HCT116 (cell line): ENCODE data around the gene UBE2Q2. TPM values are rescaled to one million over a fixed set of nuclear protein-coding genes. Genes with fewer than 3 reads are reported as not detected.

Experiments
- ATAC-seq: fragments of 200-7000 bp; cut with Tn5 transposase; 2 replicates; pipeline ENCODE4 v1.9.1; 2020; ENCODE audit warnings: mild to moderate bottlenecking, moderate library complexity
- BruUV-seq: library from RNA; stranded (reverse); fragments of 400-500 nt; replicated peaks from 2 replicates; lab custom pipeline; 2021; lab: Mats Ljungman, UMichigan
- CTCF ChIA-PET: fragments of 300-600 bp; sonication (Branson Sonifier 250); formaldehyde crosslinking; loops from one replicate; lab custom pipeline; 2021; ENCODE audit warnings: antibody characterized with exemption; lab: Charles Lee
- POLR2A ChIA-PET: fragments of 300-600, 350-600 bp; sonication (Branson Sonifier 250); formaldehyde crosslinking; loops from one replicate; lab custom pipeline; 2021; ENCODE audit warnings: antibody characterized with exemption; lab: Charles Lee
- RAD21 ChIA-PET, 2 experiments: fragments of 300-600 bp; sonication (Branson Sonifier 250); formaldehyde crosslinking; loops; one replicate each; lab custom pipeline; 2023; ENCODE audit warnings: low total read pairs in 2 of 2; ENCODE audit not compliant: uncharacterized antibody in 2 of 2, unreplicated experiment in 2 of 2, low non-redundant PET in 1 of 2; lab: Charles Lee
- DNase-seq: peaks from one replicate; pipeline ENCODE4 v3.0.0-alpha.2; 2010; ENCODE audit warnings: low read depth, low spot score
- H2AFZ ChIP-seq: fragments of 200-600 bp; shearing (Covaris generic), sonication (generic); 2 replicates; pipeline ENCODE4 v1.6.1; 2017; ENCODE audit warnings: low read depth, mixed run types, mixed read lengths, antibody characterized with exemption, low read length; ENCODE audit not compliant: poor library complexity, severe bottlenecking
- H3K27ac ChIP-seq: 2 replicates; pipeline ENCODE4 v1.5.1; 2012; ENCODE audit warnings: low read depth, low read length
- H3K27me3 ChIP-seq: fragments of 200-600 bp; sonication (generic); 2 replicates; pipeline ENCODE4 v1.6.1; 2016; ENCODE audit warnings: mixed run types, low read length, mixed read lengths; ENCODE audit not compliant: insufficient read depth
- H3K36me3 ChIP-seq, 2 experiments: fragments of 200-500 bp in 1 of 2; fragments of 200-600 bp in 1 of 2; sonication (Bioruptor generic) in 1 of 2; sonication (generic) in 1 of 2; 2 replicates each; pipeline versions ENCODE4 v1.5.1 to v1.6.1; 2014 to 2016; ENCODE audit warnings: low read length in 2 of 2, inconsistent platforms in 1 of 2, mixed read lengths in 1 of 2, mixed run types in 1 of 2; ENCODE audit not compliant: insufficient read depth in 2 of 2, control insufficient read depth in 1 of 2
- H3K4me1 ChIP-seq, 2 experiments: fragments of 200-600 bp in 1 of 2; sonication (generic) in 1 of 2; 2 replicates each; pipeline versions ENCODE4 v1.5.1 to v1.6.1; 2012 to 2017; ENCODE audit warnings: low read length in 2 of 2, inconsistent platforms in 1 of 2, mild to moderate bottlenecking in 1 of 2, mixed read lengths in 1 of 2, mixed run types in 1 of 2, moderate library complexity in 1 of 2; ENCODE audit not compliant: insufficient read depth in 2 of 2, control insufficient read depth in 1 of 2
- H3K4me2 ChIP-seq: fragments of 200-600 bp; sonication (generic); 2 replicates; pipeline ENCODE4 v1.6.1; 2017; ENCODE audit warnings: mixed run types, low read length, mixed read lengths
- H3K4me3 ChIP-seq, 2 experiments: fragments of 200-600 bp in 1 of 2; sonication (generic) in 1 of 2; replicated peaks in 1 of 2; 2 replicates each; pipeline ENCODE4 v1.5.1; 2011 to 2016; ENCODE audit warnings: low read length in 2 of 2, control low read depth in 1 of 2, low read depth in 1 of 2, mild to moderate bottlenecking in 1 of 2, mixed read lengths in 1 of 2, mixed run types in 1 of 2
- H3K79me2 ChIP-seq: fragments of 200-600 bp; sonication (generic); 2 replicates; pipeline ENCODE4 v1.6.1; 2017; ENCODE audit warnings: mild to moderate bottlenecking, mixed run types, low read length, moderate library complexity, mixed read lengths; ENCODE audit not compliant: insufficient read depth
- H3K9ac ChIP-seq: fragments of 200-600 bp; sonication (generic); 2 replicates; pipeline ENCODE4 v1.6.1; 2016; ENCODE audit warnings: low read length, mixed read lengths
- H3K9me2 ChIP-seq: fragments of 200-600 bp; sonication (generic), shearing (Covaris generic); 2 replicates; pipeline ENCODE4 v1.6.1; 2017; ENCODE audit warnings: mixed run types, mild to moderate bottlenecking, moderate library complexity; ENCODE audit not compliant: insufficient read depth
- H3K9me3 ChIP-seq, 2 experiments: fragments of 200-500 bp in 1 of 2; fragments of 200-600 bp in 1 of 2; sonication (Bioruptor generic) in 1 of 2; sonication (generic) in 1 of 2; 2 replicates each; pipeline ENCODE4 v1.6.1; 2014 to 2017; ENCODE audit warnings: low read length in 2 of 2, mixed read lengths in 2 of 2, inconsistent platforms in 1 of 2, low read depth in 1 of 2, mild to moderate bottlenecking in 1 of 2, mixed run types in 1 of 2, moderate library complexity in 1 of 2; ENCODE audit not compliant: control insufficient read depth in 1 of 2, insufficient read depth in 1 of 2
- H4K20me1 ChIP-seq: fragments of 200-600 bp; sonication (generic), shearing (Covaris generic); 2 replicates; pipeline ENCODE4 v1.6.1; 2017; ENCODE audit warnings: mixed run types, mild to moderate bottlenecking, moderate library complexity; ENCODE audit not compliant: insufficient read depth
- CBX3 ChIP-seq: IDR thresholded peaks from 2 replicates; pipeline ENCODE4 v1.6.1; 2012; ENCODE audit warnings: low read depth
- CEBPB ChIP-seq: IDR thresholded peaks from 2 replicates; pipeline ENCODE4 v1.6.1; 2012; ENCODE audit warnings: low read depth
- EGR1 ChIP-seq: IDR thresholded peaks from 2 replicates; pipeline ENCODE4 v1.6.1; 2012; ENCODE audit warnings: low read depth
- EZH2phosphoT487 ChIP-seq: fragments of 200-600 bp; IDR thresholded peaks from 2 replicates; pipeline ENCODE4 v1.6.1; 2018; ENCODE audit warnings: antibody characterized with exemption, borderline replicate concordance
- FOSL1 ChIP-seq: IDR thresholded peaks from 2 replicates; pipeline ENCODE4 v1.6.1; 2012; ENCODE audit warnings: low read depth
- POLR2A ChIP-seq: IDR thresholded peaks from 2 replicates; pipeline ENCODE4 v1.7.0; 2011; ENCODE audit warnings: borderline replicate concordance; ENCODE audit not compliant: insufficient read depth, insufficient read length; ENCODE audit errors: extremely low read depth
- POLR2AphosphoS5 ChIP-seq: IDR thresholded peaks from 2 replicates; pipeline ENCODE4 v1.6.1; 2011; ENCODE audit warnings: mild to moderate bottlenecking, low read depth, low read length, moderate library complexity
- RAD21 ChIP-seq: IDR thresholded peaks from 2 replicates; pipeline ENCODE4 v1.6.1; 2012; ENCODE audit warnings: low read depth, mild to moderate bottlenecking
- SIN3A ChIP-seq: IDR thresholded peaks from 2 replicates; pipeline ENCODE4 v1.6.1; 2012; ENCODE audit warnings: low read depth
- SP1 ChIP-seq: IDR thresholded peaks from 2 replicates; pipeline ENCODE4 v1.6.1; 2012; ENCODE audit warnings: low read depth
- SRF ChIP-seq: IDR thresholded peaks from 2 replicates; pipeline ENCODE4 v1.6.1; 2012; ENCODE audit warnings: low read depth
- TCF7L2 ChIP-seq: IDR thresholded peaks from 2 replicates; pipeline ENCODE4 v1.7.0; 2011; ENCODE audit warnings: borderline replicate concordance, inconsistent platforms; ENCODE audit not compliant: insufficient read depth, insufficient read length; ENCODE audit errors: extremely low read depth
- YY1 ChIP-seq: IDR thresholded peaks from 2 replicates; pipeline ENCODE4 v1.6.1; 2011; ENCODE audit warnings: low read length, low read depth, moderate library complexity, mild to moderate bottlenecking; ENCODE audit not compliant: insufficient replicate concordance; ENCODE audit errors: extremely low read depth
- ZFX ChIP-seq: fragments of 450-650 bp; IDR thresholded peaks from 2 replicates; pipeline ENCODE4 v1.6.1; 2017
- intact Hi-C: fragments of 100-400 bp; cut with micrococcal nuclease; formaldehyde crosslinking; loops from 2 replicates; pipeline ENCODE4 v1.10.0; 2022
- total RNA-seq: library from RNA; stranded (reverse); gene quantifications from one replicate; pipeline ENCODE4 v1.2.1, GENCODE V29; 2021; ENCODE audit not compliant: unreplicated experiment
- TF ChIP-seq, protein P1 (sequence below): IDR thresholded peaks from 2 replicates; pipeline ENCODE4 v1.6.1; 2012; ENCODE audit warnings: low read depth
- TF ChIP-seq, protein P2 (sequence below): IDR thresholded peaks from 2 replicates; pipeline ENCODE4 v1.6.1; 2012
- TF ChIP-seq, protein P3 (sequence below): IDR thresholded peaks from 2 replicates; pipeline ENCODE4 v1.6.1; 2011; ENCODE audit warnings: mild to moderate bottlenecking, low read length, moderate library complexity; ENCODE audit not compliant: insufficient replicate concordance; ENCODE audit errors: extremely low read depth
- TF ChIP-seq, protein P4 (sequence below): IDR thresholded peaks from 2 replicates; pipeline ENCODE4 v1.6.1; 2012

UBE2Q2 gene
- total RNA-seq, 1 experiment from 2014 or later: 12.3 TPM

DNA sequence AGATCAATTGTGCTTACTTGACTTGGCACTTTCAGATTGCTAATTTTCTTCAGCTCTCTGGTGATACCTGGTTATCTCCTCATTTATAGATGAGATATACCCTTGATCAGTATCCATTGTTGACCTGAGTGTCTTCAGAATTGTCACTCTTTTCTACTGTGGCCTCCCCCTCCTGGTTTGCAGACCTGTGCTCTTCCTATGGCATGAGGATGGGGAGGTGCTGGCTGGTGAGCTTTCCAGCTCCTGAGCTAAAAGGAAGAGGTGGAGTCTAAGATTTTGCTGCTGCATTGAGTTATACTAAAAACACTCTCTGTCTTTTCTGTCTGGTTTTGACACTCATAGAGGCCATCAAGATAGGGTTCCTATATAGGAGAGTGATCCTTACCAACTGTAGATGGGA, 23.7 kb downstream of the UBE2Q2 start:
- DNase-seq (no peak), ATAC-seq (no peak)
- TF ChIP-seq EZH2phosphoT487 (no peak), ZFX (no peak), SRF (no peak), RAD21 (no peak), FOSL1 (no peak), YY1 (no peak), EGR1 (no peak), SP1 (no peak), CEBPB (no peak), CBX3 (no peak), TCF7L2 (no peak), POLR2AphosphoS5 (no peak), SIN3A (no peak), POLR2A (no peak)
- TF ChIP-seq, protein P1, sequence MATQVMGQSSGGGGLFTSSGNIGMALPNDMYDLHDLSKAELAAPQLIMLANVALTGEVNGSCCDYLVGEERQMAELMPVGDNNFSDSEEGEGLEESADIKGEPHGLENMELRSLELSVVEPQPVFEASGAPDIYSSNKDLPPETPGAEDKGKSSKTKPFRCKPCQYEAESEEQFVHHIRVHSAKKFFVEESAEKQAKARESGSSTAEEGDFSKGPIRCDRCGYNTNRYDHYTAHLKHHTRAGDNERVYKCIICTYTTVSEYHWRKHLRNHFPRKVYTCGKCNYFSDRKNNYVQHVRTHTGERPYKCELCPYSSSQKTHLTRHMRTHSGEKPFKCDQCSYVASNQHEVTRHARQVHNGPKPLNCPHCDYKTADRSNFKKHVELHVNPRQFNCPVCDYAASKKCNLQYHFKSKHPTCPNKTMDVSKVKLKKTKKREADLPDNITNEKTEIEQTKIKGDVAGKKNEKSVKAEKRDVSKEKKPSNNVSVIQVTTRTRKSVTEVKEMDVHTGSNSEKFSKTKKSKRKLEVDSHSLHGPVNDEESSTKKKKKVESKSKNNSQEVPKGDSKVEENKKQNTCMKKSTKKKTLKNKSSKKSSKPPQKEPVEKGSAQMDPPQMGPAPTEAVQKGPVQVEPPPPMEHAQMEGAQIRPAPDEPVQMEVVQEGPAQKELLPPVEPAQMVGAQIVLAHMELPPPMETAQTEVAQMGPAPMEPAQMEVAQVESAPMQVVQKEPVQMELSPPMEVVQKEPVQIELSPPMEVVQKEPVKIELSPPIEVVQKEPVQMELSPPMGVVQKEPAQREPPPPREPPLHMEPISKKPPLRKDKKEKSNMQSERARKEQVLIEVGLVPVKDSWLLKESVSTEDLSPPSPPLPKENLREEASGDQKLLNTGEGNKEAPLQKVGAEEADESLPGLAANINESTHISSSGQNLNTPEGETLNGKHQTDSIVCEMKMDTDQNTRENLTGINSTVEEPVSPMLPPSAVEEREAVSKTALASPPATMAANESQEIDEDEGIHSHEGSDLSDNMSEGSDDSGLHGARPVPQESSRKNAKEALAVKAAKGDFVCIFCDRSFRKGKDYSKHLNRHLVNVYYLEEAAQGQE: no peak
- TF ChIP-seq, protein P2, sequence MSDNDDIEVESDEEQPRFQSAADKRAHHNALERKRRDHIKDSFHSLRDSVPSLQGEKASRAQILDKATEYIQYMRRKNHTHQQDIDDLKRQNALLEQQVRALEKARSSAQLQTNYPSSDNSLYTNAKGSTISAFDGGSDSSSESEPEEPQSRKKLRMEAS: no peak
- TF ChIP-seq, protein P3, sequence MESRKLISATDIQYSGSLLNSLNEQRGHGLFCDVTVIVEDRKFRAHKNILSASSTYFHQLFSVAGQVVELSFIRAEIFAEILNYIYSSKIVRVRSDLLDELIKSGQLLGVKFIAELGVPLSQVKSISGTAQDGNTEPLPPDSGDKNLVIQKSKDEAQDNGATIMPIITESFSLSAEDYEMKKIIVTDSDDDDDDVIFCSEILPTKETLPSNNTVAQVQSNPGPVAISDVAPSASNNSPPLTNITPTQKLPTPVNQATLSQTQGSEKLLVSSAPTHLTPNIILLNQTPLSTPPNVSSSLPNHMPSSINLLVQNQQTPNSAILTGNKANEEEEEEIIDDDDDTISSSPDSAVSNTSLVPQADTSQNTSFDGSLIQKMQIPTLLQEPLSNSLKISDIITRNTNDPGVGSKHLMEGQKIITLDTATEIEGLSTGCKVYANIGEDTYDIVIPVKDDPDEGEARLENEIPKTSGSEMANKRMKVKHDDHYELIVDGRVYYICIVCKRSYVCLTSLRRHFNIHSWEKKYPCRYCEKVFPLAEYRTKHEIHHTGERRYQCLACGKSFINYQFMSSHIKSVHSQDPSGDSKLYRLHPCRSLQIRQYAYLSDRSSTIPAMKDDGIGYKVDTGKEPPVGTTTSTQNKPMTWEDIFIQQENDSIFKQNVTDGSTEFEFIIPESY: no peak
- TF ChIP-seq, protein P4, sequence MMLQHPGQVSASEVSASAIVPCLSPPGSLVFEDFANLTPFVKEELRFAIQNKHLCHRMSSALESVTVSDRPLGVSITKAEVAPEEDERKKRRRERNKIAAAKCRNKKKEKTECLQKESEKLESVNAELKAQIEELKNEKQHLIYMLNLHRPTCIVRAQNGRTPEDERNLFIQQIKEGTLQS: no peak
- no peak overlapping the region for H3K4me3 ChIP-seq
- H3K4me2 ChIP-seq: no peak overlapping the region
- no peaks in the 10 kb centered on the region for H3K9me2 ChIP-seq
- no peaks in the 10 kb centered on the region for H3K27me3 ChIP-seq
- no peaks in the 10 kb centered on the region; a peak in 1 of 4 replicates for H3K36me3 ChIP-seq
- H4K20me1 ChIP-seq: no peaks in the 10 kb centered on the region
- H3K9me3 ChIP-seq: no peaks in the 10 kb centered on the region
- H3K27ac ChIP-seq: no peak overlapping the region
- ChIA-PET CTCF (no interaction called here), RAD21 (no interaction called here), POLR2A (no interaction called here)
- no TSS peak for BruUV-seq
- no peak overlapping the region for H2AFZ ChIP-seq
- no peaks in the 10 kb centered on the region for H3K79me2 ChIP-seq
- no peak overlapping the region for H3K9ac ChIP-seq
- H3K4me1 ChIP-seq: no peaks in the 10 kb centered on the region
- intact Hi-C loops: no loop called here
